ENCODE data around the gene ACTR1A.
A peak's percentile ranks its signal among the peaks of the same experiment; 100 is the strongest.
"Not testable (repeated sequence)": the region's sequence is repeated elsewhere in the genome, so short reads cannot be mapped to it uniquely, and the experiment has no call there.

The ACTR1A gene

GRCh38 chr10:102480396-102480795 lies 22.1 kb downstream of the ACTR1A start:
- no peak for DNase-seq

GRCh38 chr10:102479651-102480050 lies 22.9 kb downstream of the ACTR1A start:
- DNase-seq: no peak

GRCh38 chr10:102476466-102477141 lies 25.9 kb downstream of the ACTR1A start:
- no peak for DNase-seq

DNA sequence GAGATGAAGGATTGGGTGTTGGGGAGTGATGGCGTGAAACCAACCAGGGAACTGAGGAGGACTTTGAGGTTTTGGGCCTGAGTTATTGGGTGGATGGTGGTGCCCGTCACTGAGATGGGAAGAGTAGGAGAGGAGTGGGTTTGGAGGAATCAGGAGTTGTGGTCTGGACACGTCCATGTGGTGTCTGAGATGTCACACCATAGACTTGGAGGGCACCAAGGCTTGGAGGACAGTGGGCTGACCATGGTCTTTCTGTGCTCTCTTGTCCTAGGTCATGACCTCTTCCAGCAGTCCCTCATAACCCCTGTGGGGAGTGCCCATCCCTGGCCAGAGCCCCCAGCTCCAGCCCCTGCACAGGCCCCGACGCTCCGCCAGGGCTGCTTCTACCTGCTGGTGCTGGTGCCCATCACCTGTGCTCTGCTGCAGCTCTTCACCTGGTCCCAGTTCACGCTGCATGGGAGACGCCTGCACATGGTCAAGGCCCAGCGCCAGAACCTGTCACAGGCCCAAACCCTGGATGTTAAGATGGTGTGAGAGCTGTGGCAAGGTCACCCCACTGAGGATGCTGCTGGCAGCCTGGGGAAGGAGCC lies 27.0 kb downstream of the ACTR1A start:
- no peak for DNase-seq

DNA sequence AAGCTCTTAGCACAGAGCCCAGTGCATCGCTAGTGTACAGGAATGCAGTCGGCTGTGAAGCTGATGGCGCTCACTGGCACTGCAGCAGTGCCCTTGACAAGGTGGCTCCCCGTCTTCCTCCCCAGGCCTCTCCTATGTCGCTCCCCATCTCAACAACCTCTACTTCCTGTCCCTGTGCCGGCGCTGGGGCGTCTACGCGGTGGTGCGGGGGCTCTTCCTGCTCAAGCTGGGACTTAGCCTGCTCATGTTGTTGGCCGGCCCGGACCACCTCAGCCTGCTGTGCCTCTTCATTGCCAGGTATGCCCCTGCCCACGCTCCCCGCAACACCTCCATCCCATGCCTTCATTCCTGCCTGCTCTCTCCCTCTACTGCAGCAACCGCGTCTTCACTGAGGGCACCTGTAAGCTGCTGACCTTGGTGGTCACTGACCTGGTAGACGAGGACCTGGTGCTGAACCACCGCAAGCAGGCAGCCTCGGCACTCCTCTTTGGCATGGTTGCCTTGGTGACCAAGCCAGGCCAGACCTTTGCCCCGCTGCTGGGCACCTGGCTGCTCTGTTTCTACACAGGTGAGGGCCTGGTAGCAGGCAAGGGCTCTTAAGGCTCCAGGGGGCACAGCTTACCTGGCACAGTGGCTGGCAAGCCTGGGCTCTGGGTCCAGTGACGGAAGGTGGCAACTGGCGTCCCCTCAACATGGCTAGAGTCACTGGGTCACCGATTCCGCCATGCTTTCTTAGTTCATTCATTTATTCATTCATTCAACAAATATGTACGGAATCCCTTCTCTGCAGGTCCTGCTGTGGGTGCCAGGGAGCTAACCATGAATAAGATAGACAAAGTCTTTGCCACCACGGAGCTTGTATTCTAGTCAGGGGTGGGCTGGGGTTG lies 28.8 kb downstream of the ACTR1A start:
- no peak for DNase-seq

GRCh38 chr10:102470579-102471546 lies 31.6 kb downstream of the ACTR1A start:
- DNase-seq: no peak

GRCh38 chr10:102468683-102469082 lies 33.8 kb downstream of the ACTR1A start:
- peak; percentile 40 for DNase-seq

- no peak for DNase-seq
Observed at GRCh38 chr10:102467971-102468438, 34.5 kb downstream of the ACTR1A start.

GRCh38 chr10:102467318-102467717 lies 35.2 kb downstream of the ACTR1A start:
- no peak for DNase-seq

DNA sequence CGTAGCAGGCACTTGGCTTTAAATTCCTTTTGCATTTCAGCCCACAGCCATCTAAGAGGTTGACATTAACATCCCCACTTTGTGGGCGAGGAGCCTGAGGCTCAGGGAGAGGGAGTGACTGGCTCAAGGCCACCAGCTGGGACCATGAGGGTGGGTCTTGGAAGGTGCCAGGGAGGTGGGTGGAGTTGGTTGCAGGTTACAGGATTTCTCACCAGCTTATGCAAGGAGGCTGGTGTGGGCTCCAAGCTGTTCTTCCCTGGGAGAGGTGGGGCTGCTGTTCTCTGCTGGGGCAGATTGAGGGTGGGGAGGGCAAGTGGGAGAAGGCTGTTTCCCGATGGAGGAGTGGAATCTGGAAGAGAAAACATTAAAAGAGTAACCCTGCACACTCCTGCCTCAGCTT lies 37.0 kb downstream of the ACTR1A start:
- DNase-seq: no peak

DNA sequence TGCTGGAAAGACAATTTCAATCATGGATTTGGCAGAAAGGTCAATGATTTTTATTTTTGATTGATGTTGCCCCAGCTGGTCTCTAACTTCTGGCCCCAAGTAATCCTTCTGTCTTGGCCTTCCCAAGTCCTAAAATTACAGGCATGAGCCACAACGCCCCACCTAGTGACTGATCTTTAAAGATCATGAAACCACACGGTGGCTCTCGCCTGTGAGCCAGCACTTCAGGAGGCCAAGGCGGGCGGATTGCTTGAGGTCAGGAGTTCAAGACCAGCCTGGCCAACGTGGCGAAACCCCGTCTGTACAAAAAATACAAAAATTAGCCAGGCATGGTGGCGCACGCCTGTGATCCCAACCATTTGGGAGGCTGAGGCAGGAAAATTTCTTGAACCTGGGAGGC lies 38.5 kb downstream of the ACTR1A start:
- no peak for DNase-seq

GRCh38 chr10:102462512-102463054 lies 39.9 kb downstream of the ACTR1A start:
- no peak for DNase-seq

GRCh38 chr10:102461187-102462054 lies 41.1 kb downstream of the ACTR1A start:
- DNase-seq: peak; percentile 77

DNA sequence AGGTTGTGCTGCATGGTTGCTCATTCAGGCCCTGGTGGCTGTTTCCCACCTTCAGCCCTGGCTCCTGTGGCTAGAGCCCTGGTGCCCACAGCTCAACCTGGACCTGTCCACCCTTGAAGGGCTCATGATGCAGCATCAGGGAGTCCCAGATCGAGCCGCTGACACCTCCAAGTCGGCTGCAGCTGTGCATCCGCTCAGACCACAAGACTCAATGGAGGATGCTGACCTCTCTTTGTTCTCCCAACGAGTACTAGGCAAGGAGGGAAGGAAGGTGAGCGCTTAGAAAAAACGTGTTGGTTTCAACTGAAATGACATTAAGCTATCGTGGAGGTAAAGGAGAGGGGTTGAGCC lies 41.7 kb downstream of the ACTR1A start:
- DNase-seq: no peak

DNA sequence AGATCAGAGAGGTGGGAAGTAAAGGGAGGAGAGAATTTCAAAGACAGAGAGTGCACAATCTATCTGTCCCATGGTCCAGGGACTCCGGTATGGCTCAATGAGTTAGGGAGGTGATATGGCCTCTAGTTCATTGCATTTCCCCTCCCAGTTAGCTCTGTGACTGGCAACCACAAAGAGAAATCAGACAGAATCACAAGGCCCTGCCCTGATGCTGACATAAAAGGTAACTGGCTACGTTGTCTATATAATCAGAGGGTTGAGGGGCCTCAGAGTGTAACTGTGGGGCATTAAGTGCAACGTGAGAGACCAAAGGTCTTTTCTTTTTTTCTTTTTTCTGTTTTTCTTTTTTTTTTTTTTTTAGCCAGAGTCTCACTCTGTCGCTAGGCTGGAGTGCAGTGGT lies 43.9 kb downstream of the ACTR1A start:
- DNase-seq: no peak

DNA sequence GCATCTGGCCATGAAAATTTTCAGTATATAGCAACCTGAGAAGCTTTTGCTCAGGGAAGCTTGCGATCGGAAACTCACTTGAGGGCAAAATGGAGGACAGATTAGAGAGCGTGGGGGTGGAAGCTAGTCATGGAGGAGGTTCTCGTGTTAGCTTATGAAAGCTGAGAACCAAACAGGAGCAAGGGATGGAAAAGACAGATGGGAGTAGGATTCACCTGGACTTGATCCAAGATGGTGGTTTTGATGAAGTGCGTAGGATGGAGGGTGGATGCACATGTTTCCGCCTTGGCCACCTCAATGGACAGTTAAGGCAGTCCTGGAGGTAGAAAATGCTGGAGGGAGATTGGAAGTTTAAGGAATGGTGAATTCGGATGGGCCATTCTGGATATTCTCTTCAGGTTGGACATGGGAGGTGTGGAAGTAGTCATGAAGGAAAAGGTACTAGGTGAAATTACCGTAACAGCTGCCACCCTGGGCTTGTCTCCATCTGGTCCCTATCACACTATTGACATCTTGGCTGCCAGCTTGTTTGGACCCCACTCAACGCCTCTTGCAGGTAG lies 44.8 kb downstream of the ACTR1A start:
- no peak for DNase-seq

GRCh38 chr10:102455893-102456471 lies 46.5 kb downstream of the ACTR1A start:
- peak; percentile 88 for DNase-seq

DNA sequence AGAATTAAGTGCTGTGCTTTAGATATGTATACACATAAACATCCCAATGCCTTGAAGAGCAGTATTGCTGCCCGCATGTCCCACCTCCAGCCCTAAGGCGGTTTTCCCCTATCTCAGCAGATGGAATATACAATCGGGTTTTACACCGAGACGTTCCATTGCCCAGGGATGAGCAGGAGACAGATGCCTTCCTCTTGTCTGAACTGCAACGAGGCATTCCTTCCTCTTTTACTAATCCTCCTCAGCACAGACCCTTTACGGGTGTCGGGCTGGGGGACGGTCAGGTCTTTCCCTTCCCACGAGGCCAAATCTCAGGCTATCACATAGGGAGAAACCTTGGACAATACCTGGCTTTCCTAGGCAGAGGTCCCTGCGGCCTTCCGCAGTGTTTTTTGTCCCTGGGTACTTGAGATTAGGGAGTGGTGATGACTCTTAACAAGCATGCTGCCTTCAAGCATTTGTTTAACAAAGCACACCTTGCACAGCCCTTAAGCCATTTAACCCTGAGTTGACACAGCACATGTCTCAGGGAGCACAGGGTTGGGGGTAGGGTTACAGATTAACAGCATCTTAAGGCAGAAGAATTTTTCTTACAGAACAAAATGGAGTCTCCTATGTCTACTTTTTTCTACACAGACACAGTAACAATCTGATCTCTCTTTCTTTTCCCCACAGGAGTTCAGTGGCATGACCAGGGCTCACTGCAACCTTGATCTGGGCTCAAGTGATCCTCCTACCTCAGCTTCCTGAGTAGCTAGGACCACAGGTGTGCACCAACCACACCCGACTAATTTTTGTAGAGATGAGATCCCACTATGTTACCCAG lies 47.6 kb downstream of the ACTR1A start:
- DNase-seq: not testable (repeated sequence)

DNA sequence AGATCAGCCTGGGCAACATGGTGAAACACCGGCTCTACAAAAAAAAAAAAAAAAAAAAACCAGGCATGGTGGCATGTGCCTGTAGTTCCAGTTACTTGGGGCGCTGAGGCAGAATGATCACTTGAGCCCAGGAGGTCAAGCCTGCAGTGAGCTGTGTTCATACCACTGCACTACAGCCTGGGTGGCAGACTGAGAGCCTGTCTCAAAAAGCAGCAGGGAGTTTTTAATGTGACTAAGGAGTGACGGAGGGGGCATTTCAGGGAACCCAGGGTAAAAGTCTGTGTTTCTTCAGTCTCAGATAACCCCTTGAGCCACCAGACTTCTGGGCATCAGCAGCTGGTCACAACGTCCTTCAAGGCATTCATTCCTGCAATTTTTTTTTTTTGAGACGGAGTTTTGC lies 49.0 kb downstream of the ACTR1A start:
- no peak for DNase-seq

Data from fibroblast of upper back skin (primary cell).